Measurements from ENCODE around the gene DIPK1B.

DNA sequence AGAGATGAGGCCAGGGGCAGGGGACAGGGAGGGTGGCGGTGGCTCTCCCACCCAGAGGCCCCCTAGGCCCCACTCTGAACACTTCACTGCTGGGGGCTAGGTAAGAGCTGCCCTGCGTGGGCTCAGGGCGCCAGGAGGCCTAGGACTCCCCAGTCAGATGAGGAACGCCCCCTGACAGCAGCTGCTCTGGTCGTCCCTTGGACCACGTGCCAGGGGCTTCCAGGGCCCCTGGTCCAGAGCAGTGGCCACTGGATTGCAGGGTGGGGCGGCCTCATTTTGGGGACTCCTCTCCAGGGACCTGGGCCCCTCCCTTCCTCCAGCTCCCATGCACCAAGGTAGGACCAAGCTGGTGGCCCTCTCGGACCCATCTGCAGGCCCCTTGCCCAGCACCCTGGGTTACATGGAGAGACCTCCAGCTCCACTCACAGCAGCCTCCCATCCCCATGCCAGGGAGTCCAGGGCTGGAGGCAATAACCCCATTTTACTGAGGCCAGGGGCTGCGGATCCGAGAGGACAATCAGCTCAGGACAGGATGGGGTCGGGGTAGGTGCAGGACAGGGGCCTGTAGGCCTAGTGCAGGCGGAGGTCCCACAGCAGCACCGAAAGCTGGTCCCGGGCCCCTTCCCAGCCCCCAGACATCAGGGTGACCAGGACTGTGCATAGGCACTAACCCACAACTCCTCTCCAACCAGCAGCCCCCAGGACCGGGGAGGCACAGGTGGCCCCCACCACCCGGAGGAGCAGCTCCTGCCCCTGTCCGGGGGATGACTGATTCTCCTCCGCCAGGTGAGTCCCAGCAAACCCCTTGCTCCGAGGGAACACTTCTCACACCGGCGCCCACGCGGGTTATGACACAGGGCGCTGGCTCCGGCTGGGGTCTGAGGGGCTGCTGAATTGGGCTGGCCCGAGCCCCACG lies 48.1 kb upstream of the DIPK1B start:
- TF ChIP-seq, protein P1, sequence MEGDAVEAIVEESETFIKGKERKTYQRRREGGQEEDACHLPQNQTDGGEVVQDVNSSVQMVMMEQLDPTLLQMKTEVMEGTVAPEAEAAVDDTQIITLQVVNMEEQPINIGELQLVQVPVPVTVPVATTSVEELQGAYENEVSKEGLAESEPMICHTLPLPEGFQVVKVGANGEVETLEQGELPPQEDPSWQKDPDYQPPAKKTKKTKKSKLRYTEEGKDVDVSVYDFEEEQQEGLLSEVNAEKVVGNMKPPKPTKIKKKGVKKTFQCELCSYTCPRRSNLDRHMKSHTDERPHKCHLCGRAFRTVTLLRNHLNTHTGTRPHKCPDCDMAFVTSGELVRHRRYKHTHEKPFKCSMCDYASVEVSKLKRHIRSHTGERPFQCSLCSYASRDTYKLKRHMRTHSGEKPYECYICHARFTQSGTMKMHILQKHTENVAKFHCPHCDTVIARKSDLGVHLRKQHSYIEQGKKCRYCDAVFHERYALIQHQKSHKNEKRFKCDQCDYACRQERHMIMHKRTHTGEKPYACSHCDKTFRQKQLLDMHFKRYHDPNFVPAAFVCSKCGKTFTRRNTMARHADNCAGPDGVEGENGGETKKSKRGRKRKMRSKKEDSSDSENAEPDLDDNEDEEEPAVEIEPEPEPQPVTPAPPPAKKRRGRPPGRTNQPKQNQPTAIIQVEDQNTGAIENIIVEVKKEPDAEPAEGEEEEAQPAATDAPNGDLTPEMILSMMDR (IDR thresholded peaks at IDR 0.05; ENCODE audit: borderline replicate concordance, extremely low read depth, low read length, poor library complexity, severe bottlenecking): no peak
- TF ChIP-seq EZH2 (IDR thresholded peaks at IDR 0.05; ENCODE audit: borderline replicate concordance, low read depth, low read length, severe bottlenecking): no peak
